Measurements from ENCODE around the gene IL1R1.
"Not testable (repeated sequence)": the region's sequence is repeated elsewhere in the genome, so short reads cannot be mapped to it uniquely, and the experiment has no call there.

The IL1R1 gene

DNA sequence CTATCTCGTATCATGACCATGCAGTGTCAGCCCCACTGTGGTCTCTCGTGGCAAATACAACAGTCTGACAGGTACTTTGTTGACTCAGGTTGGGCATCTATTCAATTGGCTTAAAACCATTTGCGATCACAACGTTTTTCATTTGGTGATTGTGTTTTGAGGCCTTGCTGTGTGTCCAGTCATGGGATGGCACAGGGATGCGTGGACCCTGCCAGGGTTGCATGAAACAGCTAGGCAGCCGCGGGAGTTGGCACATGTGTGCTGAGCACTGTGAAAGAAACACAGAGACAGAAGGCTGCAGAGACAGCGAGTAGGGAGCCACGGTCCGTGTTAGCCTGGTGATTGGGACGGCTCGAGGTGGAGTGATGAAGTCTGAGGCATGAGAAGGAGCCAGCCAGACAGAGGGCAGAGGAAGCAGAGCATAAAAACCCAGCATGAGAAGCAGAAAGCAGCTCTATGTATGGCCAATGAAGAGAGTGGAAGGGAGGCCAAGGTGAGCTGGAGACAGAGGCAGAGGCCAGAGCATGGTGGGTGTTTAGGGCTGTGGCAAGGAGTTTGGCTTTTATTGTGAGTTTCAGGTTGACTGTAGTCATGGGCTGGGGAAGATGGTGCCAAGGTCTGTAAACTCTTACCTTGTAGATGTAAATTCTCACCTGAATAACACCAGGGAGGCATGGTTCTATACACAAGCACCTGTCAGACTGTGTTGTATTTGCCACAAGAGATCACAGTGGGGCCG, 31.8 kb upstream of the IL1R1 start:
- no peak for DNase-seq (ENCODE audit: low read depth in 3 of 3)

DNA sequence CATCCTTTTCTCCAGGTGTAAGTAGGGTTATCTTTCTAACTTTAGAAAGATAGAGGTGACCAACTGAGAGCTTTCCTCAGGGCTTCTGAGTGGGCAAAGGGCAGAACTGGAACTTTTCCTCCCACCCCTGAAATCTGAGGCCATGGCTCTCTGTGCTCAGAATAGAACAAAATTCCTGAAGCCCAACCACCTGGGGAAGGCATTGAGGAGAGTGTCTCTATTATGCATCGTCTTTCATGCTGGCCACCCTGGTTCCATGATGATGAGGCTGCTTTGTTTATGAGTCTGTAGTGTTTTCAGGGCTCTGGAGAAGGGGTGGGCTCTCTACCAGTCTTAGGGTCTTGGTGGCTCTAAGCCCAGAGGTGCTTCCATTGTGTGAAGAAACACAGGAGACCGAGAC, 30.7 kb upstream of the IL1R1 start:
- DNase-seq (ENCODE audit: low read depth in 3 of 3) = no peak

DNA sequence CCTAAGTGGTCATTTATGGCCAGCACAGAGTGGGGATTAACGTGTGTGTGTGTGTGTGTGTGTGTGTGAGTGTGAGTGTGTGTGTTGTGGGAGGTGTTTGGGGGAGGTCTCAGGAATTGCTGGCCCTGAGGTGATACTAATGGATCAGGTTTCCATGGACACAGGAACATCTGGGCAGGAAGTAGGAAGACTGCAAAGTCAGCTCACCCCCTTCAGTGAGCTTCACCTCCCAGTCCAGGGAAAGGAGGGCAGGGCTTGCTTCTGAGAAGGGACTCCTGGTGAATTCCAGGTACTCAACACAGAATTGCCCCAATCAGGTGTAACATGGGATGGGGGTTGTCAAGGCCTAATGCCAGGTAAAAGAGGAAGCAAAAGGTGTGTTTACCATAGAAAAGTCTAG, 30.3 kb upstream of the IL1R1 start:
- no peak for DNase-seq (ENCODE audit: low read depth in 3 of 3)

DNA sequence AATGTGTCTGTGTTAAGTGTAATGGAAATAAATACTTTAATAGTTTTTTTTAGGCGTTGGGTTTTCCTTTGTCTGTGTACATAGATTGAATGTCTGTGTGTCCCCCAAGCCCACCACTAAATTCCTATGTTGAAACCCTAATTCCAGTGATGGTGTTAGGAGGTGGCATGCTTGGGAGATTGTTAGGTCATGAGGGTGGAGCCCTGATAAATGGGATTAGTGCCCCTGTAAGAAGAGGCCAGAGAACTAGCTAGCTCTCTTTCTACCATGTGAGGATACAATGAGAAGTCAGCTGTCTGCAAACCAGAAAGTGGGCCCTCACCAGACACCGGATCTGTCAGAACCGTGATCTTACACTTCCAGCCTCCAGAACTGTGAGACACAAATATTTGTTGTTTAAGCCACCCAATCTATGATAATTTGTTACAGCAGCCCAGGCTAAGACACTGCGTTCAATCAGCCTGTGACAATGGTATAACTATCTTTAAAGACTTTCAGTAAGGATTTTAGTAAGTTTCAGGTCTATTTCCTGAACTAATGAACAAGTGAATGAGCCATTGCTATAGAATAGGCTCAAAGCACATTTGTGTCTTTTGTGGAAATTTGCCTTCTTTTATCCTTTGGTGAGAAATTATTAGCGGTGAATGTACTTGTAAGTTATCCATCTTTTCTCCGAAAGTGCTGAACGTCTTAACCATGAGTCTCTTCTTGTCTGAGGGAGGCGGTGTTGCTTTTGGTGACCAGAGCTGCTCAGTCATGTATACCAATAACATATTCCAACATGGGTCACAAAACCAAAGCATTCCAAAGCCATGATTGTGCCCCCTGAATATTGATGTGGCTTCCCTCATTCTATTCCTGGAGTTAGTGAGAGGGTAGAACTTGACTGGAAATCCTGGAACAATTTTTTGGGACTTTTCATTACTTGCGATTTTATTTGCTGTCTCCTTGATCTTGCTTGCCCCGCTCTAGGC, 29.6 kb upstream of the IL1R1 start:
- DNase-seq (ENCODE audit: low read depth in 3 of 3) = no peak

DNA sequence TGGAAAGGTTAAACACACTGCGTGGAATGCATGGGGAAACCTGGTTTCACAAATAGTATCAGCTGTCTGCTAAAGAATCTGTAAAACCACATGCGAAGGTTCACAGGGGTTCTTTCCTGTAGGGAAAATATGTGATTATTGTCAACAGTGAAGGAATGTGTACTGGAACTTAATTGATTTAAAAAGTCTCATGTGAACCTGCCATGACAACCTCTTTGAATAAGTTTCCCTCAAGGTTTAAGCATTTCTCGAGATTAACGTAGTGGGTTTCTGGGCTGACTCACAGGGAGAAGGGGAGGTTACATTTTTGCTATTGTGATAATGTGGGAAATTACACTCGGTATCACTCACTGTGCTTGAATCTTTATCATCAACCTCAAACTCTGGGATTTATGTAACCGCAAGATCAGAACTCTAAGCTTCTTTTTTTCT, 28.2 kb upstream of the IL1R1 start:
- DNase-seq (ENCODE audit: low read depth in 3 of 3) = no peak

DNA sequence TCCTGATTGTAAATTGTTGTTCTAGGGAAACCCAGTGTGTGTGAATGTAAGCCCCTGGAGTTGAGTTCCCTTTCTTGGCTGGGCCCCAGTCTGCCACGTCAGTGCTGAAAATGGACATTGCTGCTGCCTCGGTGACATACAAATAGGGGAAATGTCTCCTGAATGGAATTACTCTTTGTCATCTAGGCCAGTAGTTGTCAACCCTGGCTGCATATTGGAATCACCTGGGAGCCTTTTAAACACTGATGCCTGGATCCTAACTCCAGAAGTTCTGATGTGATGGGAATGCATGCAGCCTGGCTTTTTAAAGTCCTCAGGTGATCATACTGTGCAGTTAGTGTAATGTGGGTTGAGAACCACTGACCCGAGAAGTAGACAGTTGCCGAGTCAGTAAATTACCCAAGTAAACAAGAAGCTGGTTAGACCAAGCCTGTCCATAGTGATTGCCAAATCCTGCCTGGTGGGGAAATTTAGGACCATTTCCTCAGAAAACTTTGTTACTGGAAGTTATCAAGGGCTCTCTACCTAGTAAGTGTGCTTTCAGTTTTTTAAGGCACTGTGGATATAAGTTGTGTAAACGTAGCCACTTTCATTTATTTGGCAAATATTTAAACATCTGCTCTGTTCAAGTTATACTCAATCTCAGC, 27.6 kb upstream of the IL1R1 start:
- no peak for DNase-seq (ENCODE audit: low read depth in 3 of 3)

DNA sequence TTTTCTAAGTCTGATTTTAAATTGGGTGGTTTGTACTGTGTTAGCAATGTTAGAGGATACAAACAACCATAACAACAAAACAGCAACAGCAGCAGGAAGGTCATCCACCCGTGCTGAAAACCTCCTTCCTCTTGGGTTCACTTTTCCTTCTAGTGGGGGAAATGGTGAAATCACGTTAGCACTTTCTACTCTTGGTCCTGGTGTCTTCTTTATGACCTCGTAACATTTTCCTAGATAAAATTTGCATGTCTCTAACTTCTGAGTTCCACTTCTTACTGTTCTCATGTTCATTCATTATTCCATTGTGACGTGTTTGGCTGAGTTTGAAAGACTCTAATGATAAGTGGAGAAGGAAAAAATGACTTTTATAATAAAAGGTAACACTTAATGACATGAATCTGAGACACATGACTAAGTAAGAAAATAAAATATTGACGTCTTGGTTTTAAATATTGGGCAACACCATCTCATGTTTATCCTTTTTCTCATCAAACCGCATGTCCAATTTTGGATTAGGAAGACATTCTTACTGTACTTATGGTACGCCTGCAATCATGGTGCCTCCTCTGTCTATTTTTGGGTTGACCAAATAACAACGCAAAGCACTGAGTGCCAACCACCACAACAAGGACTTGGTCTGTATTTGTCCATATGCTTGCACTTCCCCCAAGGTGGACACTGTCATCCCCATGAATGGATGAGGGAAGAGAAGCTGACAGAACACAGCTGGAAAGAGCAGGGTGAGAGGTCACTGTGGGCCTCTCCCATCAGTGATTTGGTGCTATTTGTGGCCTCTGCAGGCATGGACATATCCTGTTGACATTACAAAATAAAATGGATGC, 25.7 kb upstream of the IL1R1 start:
- DNase-seq (ENCODE audit: low read depth in 3 of 3) = no peak

DNA sequence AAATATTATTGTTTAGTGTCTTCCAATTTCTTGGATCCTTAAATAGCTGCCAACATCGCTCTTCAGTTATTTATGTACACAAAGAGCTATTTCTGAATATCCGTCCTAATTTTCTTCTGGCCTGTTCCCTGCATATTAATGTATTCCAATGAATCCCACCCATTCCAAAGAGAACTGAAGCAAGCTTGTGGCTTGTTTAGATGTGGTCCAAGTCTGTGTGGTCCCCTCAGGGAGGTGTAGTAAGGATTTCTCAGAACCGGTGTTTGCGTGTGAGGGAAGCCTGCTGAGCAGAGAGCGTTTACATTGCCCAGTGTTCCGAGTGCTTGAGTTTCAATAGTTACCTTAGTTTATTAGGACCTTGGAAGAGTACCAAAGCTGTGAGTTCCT, 25.1 kb upstream of the IL1R1 start:
- DNase-seq (ENCODE audit: low read depth in 3 of 3) = no peak

DNA sequence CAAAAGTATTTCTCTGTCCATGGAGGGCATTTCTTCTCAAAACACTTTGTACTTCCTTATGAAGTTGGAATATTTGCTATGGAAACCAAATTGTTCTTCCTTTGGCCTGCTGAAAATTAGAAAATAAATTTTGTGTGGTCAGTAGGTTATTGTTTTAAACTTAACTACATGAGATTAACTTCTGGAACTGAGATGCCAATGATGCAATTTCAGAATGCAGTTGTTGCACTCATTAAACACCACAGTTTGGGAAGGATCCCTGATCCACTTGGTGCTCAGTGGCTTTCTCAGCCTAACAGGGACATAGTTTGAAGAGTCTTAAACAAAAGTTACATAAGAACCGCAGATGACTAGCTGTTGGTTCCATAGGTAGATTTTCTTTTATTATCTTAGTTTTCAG, 23.3 kb upstream of the IL1R1 start:
- DNase-seq (ENCODE audit: low read depth in 3 of 3) = no peak

DNA sequence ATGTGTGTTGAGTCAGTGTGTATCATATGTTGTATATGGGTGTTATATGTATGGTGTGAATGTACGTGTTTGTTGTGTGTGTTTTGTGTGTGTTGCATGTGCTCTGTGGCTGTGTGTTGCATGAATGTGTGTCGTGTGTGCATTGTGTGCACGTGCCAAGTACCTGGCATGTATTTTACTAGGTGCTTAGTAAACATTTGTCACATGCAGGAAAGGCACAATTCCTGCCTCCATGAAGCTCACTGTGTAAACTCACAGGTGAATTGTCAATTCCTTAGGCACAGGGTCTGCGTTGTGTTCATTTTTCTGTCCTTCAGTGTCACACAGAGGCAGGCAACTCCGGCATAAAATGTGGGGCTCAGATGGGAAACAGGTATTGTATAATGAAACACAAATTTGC, 22.3 kb upstream of the IL1R1 start:
- no peak for DNase-seq (ENCODE audit: low read depth in 3 of 3)

DNA sequence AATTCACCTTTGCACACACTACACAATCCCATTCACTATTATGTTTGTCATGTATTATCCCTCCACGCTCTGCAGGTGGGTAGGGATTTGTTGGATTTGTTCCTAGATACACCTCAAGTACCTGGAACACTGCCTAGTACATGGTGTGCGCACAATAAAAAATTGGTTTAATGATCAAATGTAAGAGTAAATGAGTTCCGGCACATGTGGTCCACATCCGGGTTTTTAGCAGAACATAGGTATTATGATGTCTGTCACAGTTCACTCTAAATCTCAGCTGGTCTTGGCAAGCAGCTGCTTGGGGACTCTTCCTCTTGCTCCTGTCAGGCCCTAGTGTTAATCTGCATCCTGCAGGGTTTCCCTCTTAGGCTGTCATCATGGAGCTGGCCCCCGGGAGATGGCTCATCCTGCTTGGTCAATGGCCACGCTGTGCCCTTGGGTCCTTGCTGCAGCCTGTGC, 21.8 kb upstream of the IL1R1 start:
- no peak for DNase-seq (ENCODE audit: low read depth in 3 of 3)

DNA sequence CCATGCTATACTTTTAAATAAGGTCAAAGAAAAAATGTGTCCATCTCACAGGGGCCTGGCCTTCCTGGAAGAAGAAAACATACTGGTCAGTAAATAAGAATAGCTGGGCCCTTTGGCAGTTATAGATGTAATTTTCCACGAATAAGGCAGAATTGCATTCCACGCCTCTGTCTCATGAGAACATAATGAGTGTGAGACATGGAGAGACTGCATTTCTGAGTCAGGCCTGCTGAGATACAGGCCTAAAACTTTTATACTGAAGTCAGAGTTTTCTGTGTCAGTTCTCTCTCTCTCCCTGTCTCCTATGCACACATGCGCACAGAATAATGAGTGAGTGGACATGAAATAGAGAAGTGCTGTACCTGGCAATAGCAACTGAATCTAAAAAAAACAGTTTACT, 20.4 kb upstream of the IL1R1 start:
- DNase-seq (ENCODE audit: low read depth in 3 of 3) = no peak

DNA sequence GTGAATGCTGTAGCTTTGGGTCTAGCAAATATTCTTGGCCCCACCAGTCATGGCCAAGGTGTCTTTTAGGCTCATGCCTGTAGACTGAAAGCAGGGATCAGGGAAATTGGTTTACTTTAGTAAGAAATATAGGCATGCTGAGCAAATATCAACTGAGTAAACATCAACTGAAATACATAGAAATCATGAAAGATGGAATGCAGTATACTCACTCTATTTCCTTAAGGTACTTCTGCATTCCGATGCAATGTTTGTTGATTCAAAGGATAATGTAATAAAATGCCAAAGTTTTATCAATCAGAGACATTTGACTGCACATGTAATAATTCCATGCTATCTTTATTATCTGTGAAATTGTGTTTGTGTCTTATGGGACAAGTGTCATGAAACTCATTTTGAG, 19.6 kb upstream of the IL1R1 start:
- DNase-seq (ENCODE audit: low read depth in 3 of 3) = no peak

DNA sequence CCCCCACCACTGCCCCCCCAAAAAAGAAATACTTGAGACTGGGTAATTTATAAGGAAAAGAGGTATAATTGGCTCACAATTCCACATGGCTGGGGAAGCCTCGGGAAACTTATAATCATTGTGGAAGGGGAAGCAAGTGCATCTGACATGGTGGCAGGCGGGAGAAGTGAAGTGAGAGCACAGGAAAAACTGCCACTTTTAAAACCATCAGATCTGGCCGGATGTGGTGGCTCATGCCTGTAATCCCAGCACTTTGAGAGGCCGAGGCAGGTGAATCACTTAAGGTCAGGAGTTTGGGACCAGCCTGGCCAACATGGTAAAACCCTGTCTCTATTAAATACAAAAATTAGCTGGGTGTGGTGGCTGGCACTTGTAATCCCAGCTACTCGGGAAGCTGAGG, 18.1 kb upstream of the IL1R1 start:
- DNase-seq (ENCODE audit: low read depth in 3 of 3) = not testable (repeated sequence)

DNA sequence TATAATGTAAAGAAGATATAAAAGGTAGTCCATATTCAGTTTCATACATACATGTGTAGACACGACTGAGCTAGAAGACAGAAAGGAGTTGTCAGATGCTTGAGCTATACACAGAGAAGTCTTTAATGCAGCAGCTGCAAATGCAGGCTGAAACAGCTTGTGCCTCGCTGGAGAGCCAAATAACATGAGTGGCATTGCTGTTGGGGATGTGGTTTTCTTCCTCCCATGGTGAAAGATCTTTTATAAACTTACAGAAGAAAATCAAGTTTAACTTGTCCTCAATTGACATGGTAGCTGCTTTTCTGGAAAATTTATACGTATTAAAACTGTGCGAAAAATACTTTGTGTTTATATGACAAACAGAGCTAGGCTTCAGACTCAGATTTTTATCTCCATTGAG, 16.4 kb upstream of the IL1R1 start:
- DNase-seq (ENCODE audit: low read depth in 3 of 3) = no peak

DNA sequence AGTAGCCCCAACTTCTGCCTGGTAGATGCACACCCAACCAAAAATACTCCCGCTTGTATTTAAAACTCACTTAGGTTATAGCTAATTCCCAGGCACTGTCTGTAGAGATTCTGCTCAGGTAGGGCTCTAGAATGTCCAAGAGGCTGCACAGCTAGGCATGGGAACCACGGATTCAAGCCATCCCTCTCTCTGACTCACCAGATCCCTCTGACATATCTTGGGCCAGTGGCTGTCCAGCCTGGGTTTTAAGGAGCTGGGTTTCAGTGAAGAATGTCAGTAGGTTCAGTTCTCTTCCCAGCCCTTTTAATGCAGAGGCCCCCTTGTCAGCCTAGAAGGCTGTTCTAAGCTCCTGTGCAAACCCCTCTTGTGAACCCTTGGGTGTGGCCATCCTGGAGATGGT, 15.9 kb upstream of the IL1R1 start:
- no peak for DNase-seq (ENCODE audit: low read depth in 3 of 3)

DNA sequence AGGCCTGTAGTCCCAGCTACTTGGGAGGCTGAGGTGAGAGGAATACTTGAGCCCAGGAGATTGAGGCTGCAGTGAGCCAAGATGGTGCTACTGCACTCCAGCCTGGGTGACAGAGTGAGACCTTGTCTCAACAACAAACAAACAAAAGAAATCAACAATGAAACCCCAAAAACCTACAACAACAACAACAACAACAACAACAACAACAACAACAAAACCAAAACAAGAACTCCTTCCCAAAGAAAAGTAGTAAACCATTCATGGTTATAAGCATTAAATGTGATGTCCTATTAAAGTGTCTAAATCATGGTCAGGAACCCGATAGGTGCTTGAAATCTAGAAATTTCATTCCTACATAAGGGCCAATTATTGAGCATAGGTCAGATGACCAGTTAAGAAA, 13.5 kb upstream of the IL1R1 start:
- no peak for DNase-seq (ENCODE audit: low read depth in 3 of 3)

DNA sequence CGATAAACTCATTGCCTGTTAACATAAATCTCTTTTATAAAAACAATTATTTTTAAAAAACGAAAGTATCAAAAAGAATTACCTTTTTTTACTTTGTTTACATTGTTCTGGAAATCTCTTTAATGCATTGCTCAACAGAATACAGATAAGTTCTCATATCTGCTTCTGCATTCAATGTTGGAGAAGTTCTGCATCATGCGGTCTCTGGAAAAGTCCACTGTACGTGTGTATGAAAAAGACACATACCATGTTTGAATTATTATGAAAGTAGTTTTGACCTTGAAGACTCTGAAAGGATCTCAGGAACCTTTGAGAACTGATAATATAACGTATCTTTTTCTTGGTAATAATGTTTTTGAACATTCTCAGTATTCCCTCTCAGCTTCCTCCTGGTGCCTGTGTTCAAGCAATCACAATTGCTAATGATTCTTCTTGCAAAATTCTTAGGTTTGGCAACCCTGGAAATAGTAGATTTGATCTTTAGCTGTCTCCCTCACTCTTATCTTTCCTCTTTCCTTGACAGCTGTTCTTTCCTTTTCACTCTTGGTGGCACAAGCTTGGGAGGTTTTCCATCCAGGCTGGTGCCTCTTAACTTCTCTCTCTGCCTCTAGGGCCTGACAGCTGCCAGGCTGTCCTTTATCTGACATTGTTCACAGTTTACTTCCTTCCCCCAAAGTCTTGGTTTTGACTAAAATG, 12.4 kb upstream of the IL1R1 start:
- no peak for DNase-seq (ENCODE audit: low read depth in 3 of 3)

DNA sequence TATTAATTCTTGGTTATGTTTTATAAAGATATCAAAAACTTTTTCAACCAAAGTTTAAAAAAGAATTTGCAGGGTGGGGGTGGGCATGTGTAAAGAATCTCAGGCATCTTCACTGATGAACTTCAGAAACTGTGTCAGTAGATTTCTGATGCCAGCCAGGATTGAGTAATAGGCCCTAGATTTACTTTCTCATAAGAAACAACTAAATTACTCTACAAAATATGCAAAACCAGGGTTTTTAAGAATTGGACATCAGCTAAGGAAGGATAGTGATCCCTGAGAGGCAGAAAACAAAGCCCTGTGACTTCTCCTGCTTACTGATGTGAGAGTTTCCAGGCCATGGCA, 11.9 kb upstream of the IL1R1 start:
- DNase-seq (ENCODE audit: low read depth in 3 of 3) = no peak

DNA sequence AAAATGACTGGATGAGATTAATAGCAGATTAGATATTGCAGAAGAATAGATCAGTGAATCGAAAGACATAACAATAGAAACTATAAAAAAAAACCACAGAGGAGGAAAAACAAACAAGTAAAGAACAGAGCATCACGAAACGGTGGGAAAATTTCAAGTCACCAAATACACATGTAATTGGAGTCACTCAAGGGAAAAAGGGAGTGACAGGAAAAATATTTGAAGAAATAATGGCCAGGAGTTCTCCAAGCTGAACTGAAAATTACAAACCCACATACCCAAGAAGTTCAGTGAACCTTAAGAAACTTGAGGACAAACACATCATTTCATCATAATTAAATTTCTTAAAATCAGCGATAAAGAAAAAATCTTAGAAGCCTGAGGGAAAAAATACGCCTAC, 11.0 kb upstream of the IL1R1 start:
- no peak for DNase-seq (ENCODE audit: low read depth in 3 of 3)

DNA sequence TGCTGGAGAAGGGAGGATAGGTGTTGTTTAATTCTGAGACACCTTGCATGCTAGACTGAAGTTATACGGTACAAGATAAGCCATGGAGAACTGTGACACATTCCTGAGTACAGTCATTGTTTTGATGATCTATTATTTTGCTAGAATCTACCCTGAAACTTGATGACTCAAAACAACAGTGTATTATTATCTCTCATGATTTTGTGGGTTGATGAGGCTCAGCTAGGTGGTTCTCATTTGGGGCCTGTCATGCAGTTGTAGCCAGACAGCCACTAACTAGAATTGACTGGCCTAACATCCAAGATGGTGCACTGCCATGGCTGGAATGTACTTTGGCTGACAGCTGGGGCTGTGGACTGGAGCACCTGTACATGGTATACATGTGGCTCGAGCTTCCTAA, 5.4 kb upstream of the IL1R1 start:
- DNase-seq (ENCODE audit: low read depth in 3 of 3) = no peak

All from stimulated activated CD4-positive, alpha-beta T cell treated with anti-CD3 and anti-CD28 coated beads, TNF-alpha, amount 100 ng/mL, for 4 hours (primary cell).